HG03175 (cell line): ENCODE results near the gene DENND4A.
"Not testable (repeated sequence)": the region's sequence is repeated elsewhere in the genome, so short reads cannot be mapped to it uniquely, and the experiment has no call there.

Source experiments
- ATAC-seq: cut with Tn5 transposase; IDR thresholded peaks from one replicate; pipeline ENCODE4 v1.9.1; 2021; ENCODE audit warnings: mild to moderate bottlenecking, moderate library complexity; ENCODE audit not compliant: unreplicated experiment

Gene DENND4A

DNA sequence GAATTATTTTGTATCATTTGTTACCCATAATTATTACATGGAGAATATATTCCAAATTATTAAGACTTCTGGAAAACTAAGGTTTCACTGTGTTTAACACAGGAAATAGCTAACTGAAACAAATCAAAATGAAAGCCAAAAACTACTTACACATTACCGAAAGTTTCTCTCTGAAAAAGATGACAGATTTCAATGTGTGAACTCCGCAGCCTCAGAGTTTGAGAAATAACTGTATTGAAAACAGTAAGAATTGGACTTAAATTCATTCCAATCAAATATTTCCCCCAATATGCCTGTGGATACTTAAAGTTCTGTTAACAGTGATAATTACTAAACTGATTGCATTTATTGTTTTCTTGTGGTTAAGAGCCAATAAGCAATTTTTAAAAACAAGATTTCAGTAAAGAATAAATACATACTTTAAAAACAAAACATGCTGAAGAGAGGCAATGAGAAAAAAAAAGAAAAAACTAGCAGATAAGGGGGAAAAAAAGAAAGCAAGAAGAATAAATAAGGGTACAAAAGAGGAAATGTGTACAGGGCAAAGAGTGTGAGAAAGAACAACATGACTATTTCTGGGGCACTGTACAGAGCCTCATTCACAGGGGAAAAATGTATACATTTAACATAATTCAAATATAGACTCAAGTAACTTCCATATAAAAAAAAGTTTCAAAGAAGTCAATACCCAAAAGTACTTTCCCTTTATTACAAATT is 30.7 kb downstream of the DENND4A start:
- no peak for ATAC-seq

DNA sequence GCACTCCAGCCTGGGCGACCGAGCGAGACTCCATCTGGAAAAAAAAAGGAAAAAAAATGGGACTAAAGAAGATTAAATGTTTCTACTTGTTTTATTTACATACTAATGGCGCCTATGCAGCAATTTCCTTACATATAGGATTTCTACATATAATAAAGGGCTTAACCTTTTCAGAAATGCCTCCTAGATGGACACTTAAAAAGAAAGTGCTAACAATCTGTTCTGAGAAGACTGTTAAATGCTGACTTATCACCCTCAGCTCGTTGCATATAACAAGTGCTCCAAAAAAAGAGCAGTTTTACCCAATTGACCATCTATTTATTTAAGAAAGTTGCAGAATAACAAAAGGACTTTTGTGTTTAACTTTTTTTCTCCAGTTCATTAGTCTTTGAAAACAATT is 32.7 kb downstream of the DENND4A start:
- ATAC-seq: no peak

DNA sequence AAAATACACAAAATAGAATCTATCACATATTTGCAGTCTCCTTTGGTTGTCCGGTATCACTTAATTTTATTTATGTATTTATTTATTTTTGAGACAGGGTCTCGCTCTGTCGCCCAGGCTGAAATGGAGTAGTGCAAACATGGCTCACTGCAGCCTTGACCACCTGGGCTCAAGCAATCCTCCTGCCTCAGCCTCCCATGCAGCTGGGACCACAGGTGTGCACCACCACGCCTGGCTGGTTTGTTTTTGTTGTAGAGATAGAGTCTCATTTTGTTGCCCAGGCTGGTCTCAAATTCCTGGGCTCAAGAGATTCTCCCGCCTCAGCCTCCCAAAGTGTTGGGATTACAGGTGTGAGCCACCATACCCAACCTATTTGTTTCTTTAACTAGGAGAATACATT is 33.9 kb downstream of the DENND4A start:
- no peak for ATAC-seq

DNA sequence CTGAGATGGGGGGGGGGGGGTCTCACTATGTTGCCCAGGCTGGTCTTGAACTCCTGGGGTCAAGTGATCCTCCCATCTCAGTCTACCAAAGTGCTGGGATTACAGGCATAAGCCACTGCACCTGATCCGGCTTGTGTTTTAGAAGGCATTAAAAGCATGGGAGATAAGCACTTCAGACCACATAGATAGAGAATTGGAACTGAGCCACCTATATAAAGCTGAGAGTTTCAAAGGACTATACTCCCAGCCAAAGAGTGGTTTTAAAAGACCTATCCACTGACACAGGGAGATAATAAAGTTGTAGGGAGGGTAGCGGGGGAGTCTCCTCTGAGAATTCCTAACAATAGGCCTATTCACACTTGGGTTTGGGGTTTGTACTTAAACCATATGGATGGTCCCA is 34.8 kb downstream of the DENND4A start:
- no peak for ATAC-seq

DNA sequence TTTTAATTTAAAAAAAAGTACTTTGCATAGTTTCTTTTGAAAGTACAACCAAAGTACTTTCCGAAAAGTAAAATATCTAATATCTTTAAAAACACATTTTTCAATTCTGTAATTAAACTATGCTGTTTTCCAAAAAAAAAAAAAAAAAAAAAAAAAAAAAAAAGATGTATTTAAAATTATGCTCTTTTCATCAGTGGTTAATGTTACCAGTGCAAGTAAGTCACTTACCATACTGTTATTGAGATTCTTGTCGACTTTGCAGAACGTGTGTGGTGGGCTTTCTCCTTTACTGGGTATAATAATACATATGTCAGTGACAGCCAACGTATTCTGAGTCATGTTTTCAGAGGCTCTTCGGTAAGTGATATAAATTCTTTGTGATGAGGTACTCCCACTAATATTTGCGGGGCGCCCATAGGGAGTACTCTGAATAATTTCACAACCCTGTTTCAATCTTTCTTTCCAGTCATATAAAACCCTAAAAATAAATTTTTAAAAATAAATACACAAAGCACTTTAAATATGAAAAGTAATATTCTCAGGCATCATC is 39.9 kb downstream of the DENND4A start:
- ATAC-seq: no peak

DNA sequence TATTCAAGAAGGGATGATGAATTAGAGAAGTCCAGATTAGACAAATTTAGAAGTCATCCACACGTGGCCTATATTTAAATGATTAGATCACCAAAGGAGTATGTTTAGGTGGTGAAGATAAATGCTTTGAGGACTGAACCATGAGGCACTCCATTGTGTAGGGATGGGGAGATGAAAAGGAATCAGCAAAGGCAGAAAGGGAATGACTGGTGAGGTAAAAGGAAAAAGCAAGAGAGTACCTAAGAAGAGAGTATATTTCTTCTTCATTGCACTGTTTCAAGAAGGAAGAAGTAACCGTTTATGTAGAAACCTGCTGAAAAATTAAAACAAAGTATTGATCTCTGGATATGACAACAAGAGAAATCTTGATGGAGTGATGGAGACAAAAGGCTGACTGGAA is 40.7 kb downstream of the DENND4A start:
- no peak for ATAC-seq

DNA sequence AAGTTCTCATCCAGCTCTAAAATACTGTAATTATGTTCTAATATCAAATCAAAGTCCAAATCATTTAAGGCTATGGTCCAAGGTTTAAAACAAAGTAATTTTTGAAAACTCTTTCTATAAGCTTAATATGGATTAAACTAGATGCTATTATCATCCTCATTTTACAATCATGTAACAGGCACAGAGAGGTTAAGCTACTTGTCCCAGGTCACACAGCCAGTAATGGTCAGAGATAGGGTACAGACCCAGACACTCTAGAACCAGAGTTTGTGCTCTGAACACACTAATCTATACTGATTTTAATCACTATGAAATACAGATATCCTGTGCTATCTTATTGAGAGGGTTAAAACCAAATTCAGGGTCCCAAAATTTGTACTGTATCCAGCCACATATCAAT is 44.8 kb downstream of the DENND4A start:
- no peak for ATAC-seq

DNA sequence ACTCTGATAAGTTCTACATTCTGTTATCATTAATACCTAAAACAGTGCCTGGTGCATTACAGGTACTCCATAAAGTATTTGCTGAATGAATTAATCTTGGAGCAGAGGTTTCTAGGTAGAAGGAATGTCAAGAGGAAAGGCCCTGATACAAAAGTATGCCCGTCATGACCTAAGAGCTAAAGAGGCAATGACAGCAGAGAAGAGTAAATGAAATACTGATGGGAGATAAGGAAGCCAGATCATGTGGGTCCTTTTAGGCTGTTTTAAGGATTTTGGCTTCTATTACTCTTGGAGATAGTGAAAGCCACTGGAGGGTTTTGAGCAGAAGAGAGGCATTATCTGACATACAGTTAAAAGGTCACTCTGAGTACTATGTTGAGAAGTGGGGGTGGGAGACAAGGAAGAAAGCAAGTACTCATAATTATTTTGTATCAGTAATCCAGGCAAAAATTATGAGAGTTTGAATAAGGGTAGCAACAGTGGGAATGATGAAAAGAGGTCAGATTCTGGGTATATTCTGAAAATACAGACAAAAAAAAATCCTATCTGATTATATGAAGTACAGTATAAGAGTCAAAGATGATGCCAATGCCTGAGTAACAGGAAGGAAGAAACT is 48.3 kb downstream of the DENND4A start:
- no peak for ATAC-seq

DNA sequence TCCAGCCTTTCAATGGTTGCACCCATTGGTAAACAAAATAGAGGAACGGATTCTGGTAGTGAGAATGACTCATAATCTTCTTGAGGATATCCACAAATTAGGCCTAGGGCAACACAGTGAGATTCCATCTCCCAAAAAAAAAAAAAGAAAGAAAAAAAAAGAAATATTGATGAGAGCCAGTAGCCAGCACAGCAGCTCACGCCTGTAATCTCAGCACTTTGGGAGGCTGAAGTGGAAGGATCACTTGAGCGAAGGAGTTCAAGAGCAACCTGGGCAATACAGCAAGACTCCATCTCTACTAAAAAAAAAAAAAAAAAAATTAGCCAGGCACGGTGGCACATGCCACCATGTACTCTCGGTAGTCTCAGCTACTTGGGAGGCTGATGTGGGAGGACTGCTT is 51.9 kb downstream of the DENND4A start:
- ATAC-seq: no peak

DNA sequence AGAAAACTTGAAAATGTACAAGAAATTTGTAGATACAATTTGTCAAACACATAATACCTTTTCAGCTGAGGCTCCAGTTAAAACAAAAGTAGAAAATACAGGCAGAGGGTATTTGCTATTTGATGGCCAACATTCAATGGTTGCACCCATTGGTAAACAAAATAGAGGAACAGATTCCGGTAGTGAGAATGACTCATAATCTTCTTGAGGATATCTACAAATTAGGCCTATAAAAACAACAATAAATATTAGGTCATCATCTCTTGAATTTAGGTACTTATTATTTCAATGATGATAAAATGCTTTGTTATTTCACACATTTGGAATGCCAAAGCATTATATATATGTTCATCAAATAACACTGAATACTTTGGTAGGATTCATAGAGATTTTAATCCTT is 53.4 kb downstream of the DENND4A start:
- no peak for ATAC-seq

DNA sequence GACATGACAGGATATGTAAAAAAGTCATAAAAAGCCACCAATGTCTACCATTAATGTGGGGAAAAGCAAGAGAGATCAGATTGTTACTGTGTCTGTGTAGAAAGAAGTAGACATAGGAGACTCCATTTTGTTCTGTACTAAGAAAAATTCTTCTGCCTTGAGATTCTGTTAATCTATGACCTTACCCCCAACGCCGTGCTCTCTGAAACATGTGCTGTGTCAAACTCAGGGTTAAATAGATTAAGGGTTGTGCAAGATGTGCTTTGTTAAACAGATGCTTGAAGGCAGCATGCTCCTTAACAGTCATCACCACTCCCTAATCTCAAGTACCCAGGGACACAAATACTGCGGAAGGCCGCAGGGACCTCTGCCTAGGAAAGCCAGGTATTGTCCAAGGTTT is 58.5 kb downstream of the DENND4A start:
- ATAC-seq: not testable (repeated sequence)

DNA sequence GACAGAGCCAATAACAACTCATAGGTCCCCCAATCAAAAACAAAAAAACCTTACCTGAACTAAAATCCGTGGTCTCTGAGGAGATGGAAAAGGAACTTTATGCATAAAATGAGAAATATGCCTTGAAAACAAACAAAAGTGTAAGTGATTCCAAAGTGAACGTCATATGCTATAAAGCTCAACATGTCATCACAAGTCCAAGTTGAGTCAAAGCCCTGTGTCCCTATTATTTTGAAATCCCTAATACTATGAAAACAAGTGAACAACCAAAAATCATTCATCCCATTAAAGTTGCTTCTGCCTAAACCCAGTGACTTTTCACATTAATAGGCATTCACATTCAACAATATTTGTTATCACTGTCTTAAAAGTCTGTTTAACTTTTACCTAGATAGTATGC is 59.4 kb downstream of the DENND4A start:
- no peak for ATAC-seq

DNA sequence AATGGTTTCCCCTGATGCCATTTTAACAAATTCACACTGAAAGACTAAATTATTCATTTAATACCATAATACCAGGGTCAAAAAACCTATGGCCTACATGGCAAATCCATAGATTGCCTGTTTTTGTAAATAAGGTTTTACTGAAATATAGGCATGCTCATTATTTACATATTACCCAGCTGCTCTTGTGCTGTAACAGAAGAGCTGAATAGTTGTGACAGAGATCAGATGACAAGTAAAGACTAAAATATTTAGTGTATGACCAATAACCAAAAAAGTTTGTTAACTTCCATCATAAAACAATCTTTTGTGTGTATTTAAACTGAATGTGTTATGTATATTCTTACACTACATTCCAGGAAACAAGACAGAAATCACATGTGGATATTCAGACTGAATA is 60.2 kb downstream of the DENND4A start:
- ATAC-seq: no peak

DNA sequence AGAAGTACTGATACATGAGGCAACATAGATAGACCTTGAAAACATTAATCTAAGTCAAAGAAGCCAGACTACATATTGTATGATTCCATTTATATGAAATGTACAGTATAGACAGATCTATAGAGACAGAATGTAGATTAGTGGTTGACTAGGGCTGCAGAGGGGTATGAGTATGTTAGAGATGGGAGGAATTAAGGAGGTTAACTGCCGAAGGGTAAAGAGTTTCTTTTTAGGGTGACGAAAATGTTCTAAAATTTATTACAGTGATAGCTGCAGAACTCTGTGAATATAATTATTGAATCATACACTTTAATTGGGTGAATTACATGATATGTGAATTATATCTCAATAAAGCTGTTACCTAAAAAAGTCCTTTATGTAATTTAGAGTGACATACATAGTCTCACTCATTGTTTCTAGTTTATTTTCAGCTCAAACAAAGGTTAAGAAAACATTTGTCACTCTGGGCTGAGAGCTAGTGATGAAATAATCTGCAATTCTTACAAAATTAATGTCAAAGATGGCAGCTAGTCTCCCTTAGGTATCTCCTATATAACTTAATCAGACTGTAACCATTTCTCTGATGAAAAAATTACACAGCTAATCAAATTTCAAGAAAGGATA is 61.4 kb downstream of the DENND4A start:
- ATAC-seq: no peak

DNA sequence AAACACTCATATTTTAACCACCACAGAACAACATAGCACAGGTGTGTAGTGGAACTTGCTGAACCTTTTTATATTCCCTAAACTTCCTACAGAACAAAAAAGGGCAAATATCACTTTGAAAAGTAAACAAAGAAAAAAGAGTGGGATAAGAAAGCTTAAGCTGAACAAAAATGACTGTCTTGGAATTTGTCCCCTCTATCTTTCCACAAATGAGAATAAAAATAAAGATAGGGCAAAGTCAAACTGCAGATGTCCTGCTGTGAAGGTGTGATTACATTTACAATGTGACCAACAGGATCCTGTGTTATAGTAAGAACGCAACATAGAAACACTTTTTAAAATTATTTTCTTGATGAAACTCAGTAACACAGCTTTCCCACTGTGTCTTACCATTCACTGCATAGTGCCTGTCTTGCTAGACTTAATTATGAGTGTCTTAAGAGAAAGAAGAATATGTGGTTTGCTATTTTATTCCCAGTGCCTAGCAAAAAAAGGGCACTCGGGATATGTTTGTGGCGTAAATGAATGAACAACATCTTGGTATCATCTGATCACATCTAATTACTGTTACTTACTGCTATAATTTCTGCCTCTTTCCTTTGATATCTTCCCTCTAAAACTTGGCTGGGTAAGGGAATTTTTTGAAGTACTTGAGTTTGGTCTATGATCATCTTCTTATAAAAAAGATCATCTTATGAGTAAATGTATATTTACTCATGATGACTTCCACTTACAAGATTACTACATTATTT is 67.5 kb downstream of the DENND4A start:
- ATAC-seq: no peak

DNA sequence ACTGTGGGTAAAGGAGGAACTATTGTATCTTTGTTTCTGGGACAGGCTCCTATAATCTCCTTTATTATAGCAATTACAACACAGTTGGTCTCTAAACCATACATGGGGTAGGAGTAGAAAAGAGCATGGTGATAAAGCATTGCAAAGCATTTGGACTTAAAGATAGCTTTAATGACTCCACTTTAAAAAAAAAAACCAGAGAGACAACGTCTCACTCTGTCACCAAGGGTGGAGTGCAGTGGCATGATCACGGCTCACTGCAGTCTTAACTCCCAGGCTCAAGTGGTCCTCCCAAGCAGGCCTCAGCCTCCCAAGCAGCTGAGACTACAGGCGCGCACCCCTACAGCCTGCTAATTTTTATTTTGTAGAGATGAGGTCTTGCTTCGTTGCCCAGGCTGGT is 68.2 kb downstream of the DENND4A start:
- no peak for ATAC-seq

DNA sequence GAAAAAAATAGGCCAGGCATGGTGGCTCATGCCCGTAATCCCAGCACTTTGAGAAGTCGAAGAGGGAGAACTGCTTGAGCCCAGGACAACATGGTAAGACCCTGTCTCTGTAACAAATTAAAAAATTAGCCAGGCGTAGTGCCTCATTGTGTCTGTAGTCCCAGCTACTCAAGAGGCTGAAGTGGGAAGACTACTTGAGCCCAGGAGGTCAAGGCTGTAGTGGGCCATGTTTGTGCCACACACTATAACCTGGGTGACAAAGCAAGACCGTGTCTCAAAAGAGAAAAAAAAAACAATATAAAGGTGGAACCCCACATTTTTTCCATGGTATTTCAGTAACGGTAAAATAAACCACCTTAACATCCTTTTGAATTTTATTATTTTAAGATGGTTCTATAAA is 69.9 kb downstream of the DENND4A start:
- no peak for ATAC-seq

DNA sequence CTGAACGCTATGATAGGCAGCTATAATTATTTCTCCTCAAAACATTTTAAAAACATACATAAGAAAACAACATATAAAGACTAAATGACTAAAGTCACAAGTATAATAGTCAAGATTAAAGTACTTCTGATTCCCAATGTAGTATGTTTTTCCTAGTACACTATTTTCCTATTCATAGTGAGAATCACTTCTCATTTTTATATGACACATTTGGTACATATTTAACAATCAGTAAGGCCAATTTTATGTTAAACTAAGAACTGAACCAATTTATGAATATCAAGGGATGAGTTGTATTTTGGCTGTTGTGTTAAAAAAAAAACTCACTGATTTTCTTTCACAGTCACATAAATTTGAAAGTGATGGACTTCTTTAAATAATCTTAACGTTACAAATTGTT is 79.7 kb downstream of the DENND4A start:
- ATAC-seq: no peak

DNA sequence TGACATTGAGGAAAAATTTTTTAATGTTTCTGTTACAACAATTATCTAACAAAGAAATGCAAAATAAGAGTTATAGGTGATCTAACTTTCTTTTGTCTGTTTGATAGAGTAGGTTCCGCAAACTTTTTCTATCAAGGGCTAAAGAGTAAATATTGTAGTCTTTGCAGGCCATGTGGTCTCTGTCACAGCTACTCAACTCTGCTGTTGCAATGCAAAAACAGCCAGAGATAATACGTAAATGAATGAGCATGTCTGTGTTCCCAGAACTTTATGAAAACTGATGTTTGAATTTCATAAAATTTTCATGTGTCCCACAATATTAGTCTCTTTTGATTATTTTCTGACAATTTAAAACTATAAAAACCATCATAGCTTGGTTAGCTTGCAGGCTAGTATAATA is 97.0 kb downstream of the DENND4A start:
- ATAC-seq: no peak

DNA sequence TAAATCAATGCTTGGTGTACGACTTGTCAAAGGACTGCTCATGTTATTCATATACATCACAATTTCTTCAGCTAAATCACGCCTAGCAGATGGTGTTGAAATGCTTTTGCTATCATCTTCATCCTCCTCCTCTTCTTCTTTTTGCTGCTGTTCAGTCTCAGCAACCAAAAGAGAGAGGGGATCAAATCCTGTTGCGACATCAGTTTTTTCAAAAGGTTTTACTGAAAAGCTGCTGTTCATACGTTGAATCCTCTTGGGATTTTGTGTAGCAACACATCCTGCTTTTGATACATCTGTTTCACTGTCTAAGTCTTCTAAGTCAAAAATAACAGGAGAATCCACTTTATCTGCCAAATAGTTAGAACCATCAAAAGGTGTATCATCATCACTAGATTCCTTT is 101.3 kb downstream of the DENND4A start:
- no peak for ATAC-seq

DNA sequence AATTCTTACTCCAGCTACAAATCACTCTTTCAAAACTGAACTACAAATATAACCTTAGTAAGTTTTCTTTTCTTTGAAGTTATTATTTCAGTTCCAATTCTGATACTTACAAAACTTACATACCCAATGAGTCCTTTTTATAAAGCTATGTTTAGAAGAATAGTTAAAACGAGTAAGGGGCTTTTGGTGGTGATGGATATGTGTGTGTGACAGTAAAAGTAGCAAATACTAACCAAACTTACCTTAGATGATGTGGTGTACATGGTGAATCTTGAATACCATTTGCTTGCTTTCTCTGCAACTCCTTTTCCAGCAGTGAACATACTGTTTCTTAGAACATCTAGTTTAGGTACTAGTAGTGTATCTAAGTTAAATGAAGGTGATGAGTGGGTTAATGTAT is 101.9 kb downstream of the DENND4A start:
- no peak for ATAC-seq

DNA sequence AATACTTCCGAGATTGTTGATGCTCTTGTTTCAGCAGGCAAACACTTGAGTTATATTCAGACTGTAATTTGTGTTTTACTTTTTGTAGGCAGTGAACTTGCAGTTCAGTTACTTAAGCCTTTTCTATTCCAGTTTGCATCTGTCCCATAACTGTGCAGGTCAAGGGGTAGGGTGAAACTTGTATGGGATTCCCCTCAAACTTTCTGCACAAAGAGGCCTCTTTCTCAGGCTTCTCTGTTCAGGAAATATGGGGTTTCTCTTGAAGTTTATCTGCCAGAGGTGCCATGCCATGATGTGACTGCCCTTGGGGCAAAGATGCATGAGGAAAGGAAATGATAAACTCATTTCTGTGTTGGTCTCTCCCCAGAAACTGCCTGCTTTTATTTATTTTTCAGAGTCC is 103.6 kb downstream of the DENND4A start:
- no peak for ATAC-seq
